Astrocyte (in vitro differentiated cells and primary cell): ENCODE measurements around the gene KLK1.

ENCODE experiments used
- EZH2 ChIP-seq: IDR thresholded peaks from 2 replicates; pipeline ENCODE4 v1.6.1; 2012; ENCODE audit warnings: mild to moderate bottlenecking, low read length, inconsistent platforms; ENCODE audit not compliant: insufficient read depth
- TF ChIP-seq, protein P1 (sequence below): IDR thresholded peaks from 2 replicates; pipeline ENCODE4 v1.5.1; 2011; ENCODE audit warnings: low read depth, mild to moderate bottlenecking, inconsistent platforms, low read length, moderate library complexity; ENCODE audit not compliant: insufficient read depth

DNA sequence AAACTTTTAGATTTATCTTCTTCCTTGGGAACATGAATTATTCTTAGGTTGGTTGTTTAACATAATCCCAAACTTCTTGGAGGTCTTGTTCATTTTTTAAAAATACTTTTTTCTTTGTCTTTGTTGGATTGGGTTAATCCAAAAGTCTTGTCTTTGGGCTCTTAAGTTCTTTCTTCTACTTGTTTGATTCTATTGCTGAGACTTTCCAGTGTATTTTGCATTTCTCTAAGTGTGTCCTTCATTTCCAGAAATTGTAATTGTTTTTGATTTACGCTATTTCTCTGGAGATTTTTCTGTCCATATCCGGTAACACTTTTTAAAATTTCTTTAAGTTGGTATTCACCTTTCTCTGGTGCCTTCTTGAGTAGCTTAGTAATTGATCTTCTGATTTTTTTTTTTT lies 19.6 kb upstream of the KLK1 start:
- TF ChIP-seq, protein P1, sequence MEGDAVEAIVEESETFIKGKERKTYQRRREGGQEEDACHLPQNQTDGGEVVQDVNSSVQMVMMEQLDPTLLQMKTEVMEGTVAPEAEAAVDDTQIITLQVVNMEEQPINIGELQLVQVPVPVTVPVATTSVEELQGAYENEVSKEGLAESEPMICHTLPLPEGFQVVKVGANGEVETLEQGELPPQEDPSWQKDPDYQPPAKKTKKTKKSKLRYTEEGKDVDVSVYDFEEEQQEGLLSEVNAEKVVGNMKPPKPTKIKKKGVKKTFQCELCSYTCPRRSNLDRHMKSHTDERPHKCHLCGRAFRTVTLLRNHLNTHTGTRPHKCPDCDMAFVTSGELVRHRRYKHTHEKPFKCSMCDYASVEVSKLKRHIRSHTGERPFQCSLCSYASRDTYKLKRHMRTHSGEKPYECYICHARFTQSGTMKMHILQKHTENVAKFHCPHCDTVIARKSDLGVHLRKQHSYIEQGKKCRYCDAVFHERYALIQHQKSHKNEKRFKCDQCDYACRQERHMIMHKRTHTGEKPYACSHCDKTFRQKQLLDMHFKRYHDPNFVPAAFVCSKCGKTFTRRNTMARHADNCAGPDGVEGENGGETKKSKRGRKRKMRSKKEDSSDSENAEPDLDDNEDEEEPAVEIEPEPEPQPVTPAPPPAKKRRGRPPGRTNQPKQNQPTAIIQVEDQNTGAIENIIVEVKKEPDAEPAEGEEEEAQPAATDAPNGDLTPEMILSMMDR, result no peak
- no peak for TF ChIP-seq EZH2
